Neuronal stem cell (in vitro differentiated cells): Measurements from ENCODE around the gene DPY19L2.
"Not testable (repeated sequence)": the region's sequence is repeated elsewhere in the genome, so short reads cannot be mapped to it uniquely, and the experiment has no call there.

Source experiments
- DNase-seq: peaks from one replicate; pipeline ENCODE4 v3.0.0-alpha.2; 2013; ENCODE audit warnings: low spot score
- H2AFZ ChIP-seq: one replicate; pipeline ENCODE4 v1.6.1; 2013; ENCODE audit warnings: mild to moderate bottlenecking, low read length, inconsistent platforms
- H2AK5ac ChIP-seq: 2 replicates; pipeline ENCODE4 v1.6.1; 2013; ENCODE audit warnings: low read depth, mild to moderate bottlenecking, inconsistent platforms, low read length, moderate library complexity, mixed read lengths
- H2BK120ac ChIP-seq: 2 replicates; pipeline ENCODE4 v1.6.1; 2013; ENCODE audit warnings: low read depth, mild to moderate bottlenecking, inconsistent platforms, low read length, moderate library complexity, mixed read lengths
- H2BK12ac ChIP-seq: one replicate; pipeline ENCODE4 v1.6.1; 2013; ENCODE audit warnings: low read length, inconsistent platforms
- H2BK15ac ChIP-seq: 2 replicates; pipeline ENCODE4 v1.6.1; 2013; ENCODE audit warnings: mild to moderate bottlenecking, low read length, inconsistent platforms, mixed read lengths
- H2BK5ac ChIP-seq: one replicate; pipeline ENCODE4 v1.6.1; 2013; ENCODE audit warnings: inconsistent platforms, mild to moderate bottlenecking, low read length, moderate library complexity
- H3K14ac ChIP-seq: one replicate; pipeline ENCODE4 v1.6.1; 2013; ENCODE audit warnings: low read length, inconsistent platforms
- H3K18ac ChIP-seq: 2 replicates; pipeline ENCODE4 v1.6.1; 2013; ENCODE audit warnings: low read length, inconsistent platforms
- H3K23ac ChIP-seq: 2 replicates; pipeline ENCODE4 v1.6.1; 2013; ENCODE audit warnings: low read depth, mild to moderate bottlenecking, mixed read lengths, low read length, inconsistent platforms; ENCODE audit not compliant: poor library complexity
- H3K27ac ChIP-seq: replicated peaks from 3 replicates; pipeline ENCODE4 v1.5.1; 2013; ENCODE audit warnings: low read length, inconsistent platforms
- H3K27me3 ChIP-seq, 3 experiments: 2 replicates each; pipeline ENCODE4 v1.6.1; 2013; ENCODE audit warnings: low read length in 3 of 3, mild to moderate bottlenecking in 2 of 3, inconsistent platforms in 1 of 3, low read depth in 1 of 3, mixed read lengths in 1 of 3, moderate library complexity in 1 of 3; ENCODE audit not compliant: control insufficient read depth in 3 of 3, insufficient read depth in 3 of 3
- H3K36me3 ChIP-seq, 2 donors: replicated peaks in 1 of 2; 2 replicates each; pipeline ENCODE4 v1.6.1; 2013; ENCODE audit warnings: low read length in 2 of 2; ENCODE audit not compliant: control insufficient read depth in 2 of 2, insufficient read depth in 2 of 2
- H3K4ac ChIP-seq: 2 replicates; pipeline ENCODE4 v1.6.1; 2013; ENCODE audit warnings: inconsistent platforms, mild to moderate bottlenecking, low read length, moderate library complexity
- H3K4me1 ChIP-seq, 2 donors: 1 replicate in 1 of 2; 2 replicates in 1 of 2; pipeline ENCODE4 v1.6.1; 2013; ENCODE audit warnings: low read length in 2 of 2, low read depth in 1 of 2; ENCODE audit not compliant: control insufficient read depth in 2 of 2, insufficient read depth in 1 of 2
- H3K4me2 ChIP-seq: one replicate; pipeline ENCODE4 v1.6.1; 2013; ENCODE audit warnings: mild to moderate bottlenecking, low read length, inconsistent platforms; ENCODE audit not compliant: insufficient read depth, poor library complexity, severe bottlenecking
- H3K4me3 ChIP-seq, 2 donors: 2 replicates each; pipeline ENCODE4 v1.5.1; 2013; ENCODE audit warnings: low read length in 2 of 2, mild to moderate bottlenecking in 2 of 2, inconsistent platforms in 1 of 2, moderate library complexity in 1 of 2
- H3K79me1 ChIP-seq: one replicate; pipeline ENCODE4 v1.6.1; 2013; ENCODE audit warnings: low read depth, mild to moderate bottlenecking, inconsistent platforms, low read length, moderate library complexity
- H3K9ac ChIP-seq: one replicate; pipeline ENCODE4 v1.6.1; 2013; ENCODE audit warnings: mild to moderate bottlenecking, low read depth, low read length, inconsistent platforms; ENCODE audit not compliant: poor library complexity
- H3K9me3 ChIP-seq, 2 donors: replicated peaks in 1 of 2; 2 replicates each; pipeline versions ENCODE3 to v1.6.1; 2013; ENCODE audit warnings: low read length in 2 of 2, mild to moderate bottlenecking in 2 of 2, inconsistent platforms in 1 of 2, low read depth in 1 of 2, mixed read lengths in 1 of 2, moderate library complexity in 1 of 2; ENCODE audit not compliant: control insufficient read depth in 2 of 2, insufficient read depth in 1 of 2
- H4K8ac ChIP-seq: one replicate; pipeline ENCODE4 v1.6.1; 2013; ENCODE audit warnings: low read depth, mild to moderate bottlenecking, inconsistent platforms, low read length, moderate library complexity
- H4K91ac ChIP-seq: one replicate; pipeline ENCODE4 v1.6.1; 2013; ENCODE audit warnings: low read length, low read depth, mild to moderate bottlenecking, inconsistent platforms; ENCODE audit not compliant: poor library complexity
- WGBS, 2 donors: extraction: QIAGEN DNeasy Blood & Tissue Kit; methylation state at CpG; one replicate each; pipeline ENCODE4 v1.1.7; 2013; ENCODE audit warnings: missing lambda C conversion rate in 2 of 2, mixed read lengths in 1 of 2; ENCODE audit not compliant: insufficient read length in 2 of 2, insufficient replicate concordance in 1 of 2; ENCODE audit errors: extremely low coverage in 2 of 2; 5-methylcytosine and 5-hydroxymethylcytosine counted together

DPY19L2 gene

DNA sequence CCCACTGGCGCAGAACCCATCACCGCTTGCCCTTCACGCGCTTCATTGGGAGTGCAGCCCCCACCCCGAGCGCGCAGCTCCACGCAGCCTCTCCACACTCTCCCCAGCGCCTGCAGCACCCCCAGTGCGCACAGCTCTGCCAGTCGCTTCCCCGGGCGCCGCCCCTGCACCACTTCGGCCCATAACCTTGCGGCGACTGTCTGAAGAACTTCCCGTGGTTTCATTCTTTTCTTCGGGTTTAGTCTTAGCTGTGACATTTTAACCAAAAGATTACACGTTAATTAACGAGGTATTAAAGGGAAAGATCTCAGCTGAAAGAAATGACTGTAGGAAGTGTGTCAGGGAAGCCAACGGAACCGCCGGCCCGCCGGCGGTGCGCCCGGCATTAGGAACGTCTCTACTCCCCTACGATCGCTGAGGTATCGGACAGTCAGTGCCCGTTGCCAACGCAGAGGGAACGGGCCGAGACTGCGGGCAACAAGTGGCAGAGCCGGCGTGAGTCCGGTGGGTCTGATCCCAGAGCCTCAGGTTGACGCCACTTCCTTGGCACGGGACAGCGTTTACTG lies 590 bp upstream of the DPY19L2 start:
- not testable (repeated sequence) for H3K4me1 ChIP-seq
- no CpG with 5 or more reads among the region's 44 CpGs for WGBS, 2 donors

DNA sequence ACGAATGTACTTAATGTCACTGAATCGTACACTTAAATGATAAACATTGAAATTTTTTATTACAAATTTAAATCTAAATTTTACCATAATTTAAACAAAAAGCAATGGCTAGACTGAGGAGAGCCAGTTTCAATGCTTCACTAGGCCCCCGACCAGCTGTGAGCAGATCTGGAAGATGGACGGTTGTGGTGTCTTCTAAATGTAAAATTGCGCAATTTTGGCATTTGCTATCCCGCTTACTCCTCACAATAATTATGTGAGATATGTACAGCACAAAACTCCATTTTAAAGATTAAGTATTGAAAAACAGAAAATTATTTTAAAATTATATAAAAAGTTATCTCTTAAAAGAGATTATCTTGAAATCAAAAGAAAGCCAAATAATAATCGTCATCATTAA lies 5.3 kb downstream of the DPY19L2 start:
- H3K36me3 ChIP-seq, H3K79me1 ChIP-seq, H3K4me3 ChIP-seq, H3K4me2 ChIP-seq, H2BK12ac ChIP-seq, H2BK120ac ChIP-seq, H3K9ac ChIP-seq, H2BK5ac ChIP-seq, H3K9me3 ChIP-seq, H2AFZ ChIP-seq, H3K18ac ChIP-seq, H3K4me1 ChIP-seq, H3K23ac ChIP-seq, H3K14ac ChIP-seq, DNase-seq, H2BK15ac ChIP-seq, H3K27me3 ChIP-seq, H2AK5ac ChIP-seq, H4K91ac ChIP-seq, H3K27ac ChIP-seq, H4K8ac ChIP-seq, H3K4ac ChIP-seq: not testable (repeated sequence)
- WGBS, 2 donors: no CpG with 5 or more reads among the region's 7 CpGs

More for the DNA sequence above, 590 bp upstream of the DPY19L2 start:
- H3K4ac ChIP-seq, H2BK15ac ChIP-seq, H3K9me3 ChIP-seq, H4K91ac ChIP-seq, H2BK120ac ChIP-seq, H2AK5ac ChIP-seq, H3K36me3 ChIP-seq, H3K27ac ChIP-seq, H3K23ac ChIP-seq, H4K8ac ChIP-seq, H3K79me1 ChIP-seq, H2BK5ac ChIP-seq, H2BK12ac ChIP-seq: not testable (repeated sequence)
- peak; percentile 33 for DNase-seq
- H3K4me3 ChIP-seq: peak overlapping the region; percentile 62 to 92
- peak overlapping the region; percentile 100 for H2AFZ ChIP-seq
- peak overlapping the region; percentile 64 for H3K18ac ChIP-seq
- peak overlapping the region; percentile 90 for H3K9ac ChIP-seq
- H3K27me3 ChIP-seq: peaks cover 0 to 11% (median 7%) of the 10 kb centered on the region in 3 experiments
- peak overlapping the region; percentile 56 for H3K14ac ChIP-seq
- peak overlapping the region; percentile 80 for H3K4me2 ChIP-seq

- not testable (repeated sequence) for H2AK5ac ChIP-seq, H3K18ac ChIP-seq, H3K4me2 ChIP-seq, DNase-seq, H3K9ac ChIP-seq, H2BK120ac ChIP-seq, H3K79me1 ChIP-seq, H2AFZ ChIP-seq, H3K4ac ChIP-seq, H3K36me3 ChIP-seq, H2BK12ac ChIP-seq, H3K9me3 ChIP-seq, H3K4me3 ChIP-seq, H3K27me3 ChIP-seq, H4K8ac ChIP-seq, H3K23ac ChIP-seq, H3K4me1 ChIP-seq, H3K27ac ChIP-seq, H2BK5ac ChIP-seq, H4K91ac ChIP-seq, H3K14ac ChIP-seq, H2BK15ac ChIP-seq
- no CpG with 5 or more reads among the region's 3 CpGs for WGBS, 2 donors
Measured at GRCh38 chr12:63658501-63658900, 9.8 kb downstream of the DPY19L2 start.

DNA sequence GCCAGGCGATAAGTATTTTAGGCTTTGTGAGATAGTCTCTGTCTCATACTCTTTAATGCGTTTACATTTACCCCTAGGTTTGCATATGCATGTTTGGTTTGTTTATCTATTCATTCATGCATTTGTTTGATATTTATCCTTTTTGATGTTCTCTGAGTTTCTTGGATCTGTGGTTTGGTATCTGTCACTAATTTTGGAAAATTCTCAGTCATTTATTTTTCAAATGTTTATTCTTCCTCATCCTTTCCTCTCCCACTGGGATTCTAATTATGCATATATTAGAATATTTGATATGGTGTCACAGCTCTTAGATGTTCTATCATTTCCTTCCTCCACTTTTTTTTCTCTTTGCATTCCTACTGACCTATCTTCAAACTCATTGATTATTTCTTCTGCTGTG lies 11.9 kb downstream of the DPY19L2 start:
- not testable (repeated sequence) for H3K27ac ChIP-seq, H3K4me3 ChIP-seq, H2AFZ ChIP-seq, H3K9ac ChIP-seq, H2AK5ac ChIP-seq, H3K4ac ChIP-seq, H2BK120ac ChIP-seq, H3K79me1 ChIP-seq, H2BK5ac ChIP-seq, H3K23ac ChIP-seq, H4K91ac ChIP-seq, H3K4me2 ChIP-seq, H3K27me3 ChIP-seq, H3K18ac ChIP-seq, H2BK12ac ChIP-seq, H3K36me3 ChIP-seq, H3K14ac ChIP-seq, H2BK15ac ChIP-seq, DNase-seq, H4K8ac ChIP-seq, H3K9me3 ChIP-seq, H3K4me1 ChIP-seq
- no CpG with 5 or more reads among the region's 2 CpGs for WGBS, 2 donors
